SK-N-SH treated with all-trans-retinoic acid at 6 μM for 48 hours (cell line): Measurements from ENCODE around the gene ATCAY.
"Not testable (repeated sequence)": the region's sequence is repeated elsewhere in the genome, so short reads cannot be mapped to it uniquely, and the experiment has no call there.

Experiments
- ATAC-seq: fragments of 200-7000 bp; cut with Tn5 transposase; 3 replicates; pipeline ENCODE4 v1.9.1; 2020; ENCODE audit warnings: mild to moderate bottlenecking, moderate library complexity
- ARNTL ChIP-seq: fragments of 450-650 bp; formaldehyde crosslinking; IDR thresholded peaks from 2 replicates; pipeline ENCODE4 v1.5.0; 2020; ENCODE audit warnings: low read depth, mild to moderate bottlenecking, moderate library complexity, borderline replicate concordance
- BACH2 ChIP-seq: fragments of 250-450 bp; sonication (Bioruptor Pico); IDR thresholded peaks from 2 replicates; pipeline ENCODE4 v1.9.0; 2021; ENCODE audit warnings: mild to moderate bottlenecking, borderline replicate concordance
- CREB5 ChIP-seq: fragments of 250-450 bp; sonication (Bioruptor Pico); IDR thresholded peaks from 2 replicates; pipeline ENCODE4 v1.5.1; 2020; ENCODE audit warnings: low read depth, mild to moderate bottlenecking, moderate library complexity
- CSDC2 ChIP-seq: fragments of 250-450 bp; sonication (Bioruptor Pico); IDR thresholded peaks from 2 replicates; pipeline ENCODE4 v1.5.0; 2020; ENCODE audit warnings: mild to moderate bottlenecking, moderate library complexity
- ESRRG ChIP-seq: fragments of 250-450 bp; sonication (Bioruptor Pico); IDR thresholded peaks from 2 replicates; pipeline ENCODE4 v1.6.1; 2021; ENCODE audit warnings: mild to moderate bottlenecking
- ISL1 ChIP-seq: fragments of 250-450 bp; sonication (Bioruptor Pico); IDR thresholded peaks from 2 replicates; pipeline ENCODE4 v2.1.2; 2022; ENCODE audit warnings: mild to moderate bottlenecking, moderate library complexity
- OSR1 ChIP-seq: fragments of 250-450 bp; sonication (Bioruptor Pico); IDR thresholded peaks from 2 replicates; pipeline ENCODE4 v1.8.0; 2022; ENCODE audit warnings: moderate library complexity, mild to moderate bottlenecking, inconsistent platforms
- PPARA ChIP-seq: fragments of 250-450 bp; sonication (Bioruptor Pico); IDR thresholded peaks from 2 replicates; pipeline ENCODE4 v1.5.0; 2020; ENCODE audit warnings: mild to moderate bottlenecking, borderline replicate concordance
- RARB ChIP-seq: fragments of 250-450 bp; sonication (Bioruptor Pico); IDR thresholded peaks from 2 replicates; pipeline ENCODE4 v1.8.0; 2021; ENCODE audit warnings: mild to moderate bottlenecking, moderate library complexity
- SNAI2 ChIP-seq: fragments of 250-450 bp; sonication (Bioruptor Pico); IDR thresholded peaks from 2 replicates; pipeline ENCODE4 v1.5.0; 2020; ENCODE audit warnings: mild to moderate bottlenecking, moderate library complexity
- TOX ChIP-seq: fragments of 250-450 bp; sonication (Bioruptor Pico); IDR thresholded peaks from 2 replicates; pipeline ENCODE4 v1.8.0; 2021; ENCODE audit warnings: mild to moderate bottlenecking, moderate library complexity, borderline replicate concordance
- ZC3H10 ChIP-seq: fragments of 250-450 bp; sonication (Bioruptor Pico); IDR thresholded peaks from 2 replicates; pipeline ENCODE4 v1.5.1; 2021; ENCODE audit warnings: mild to moderate bottlenecking, moderate library complexity
- ZFP3 ChIP-seq: fragments of 250-450 bp; sonication (Bioruptor Pico); IDR thresholded peaks from 2 replicates; pipeline ENCODE4 v1.5.0; 2020; ENCODE audit warnings: mild to moderate bottlenecking, moderate library complexity
- ZFP30 ChIP-seq: fragments of 450-650 bp; formaldehyde crosslinking; IDR thresholded peaks from 2 replicates; pipeline ENCODE4 v1.5.0; 2022; ENCODE audit warnings: mild to moderate bottlenecking, moderate library complexity
- ZNF565 ChIP-seq: fragments of 450-650 bp; formaldehyde crosslinking; conservative IDR thresholded peaks from 2 replicates; pipeline ENCODE4 v1.5.0; 2020; ENCODE audit warnings: low read depth, mild to moderate bottlenecking, moderate library complexity
- ZNF70 ChIP-seq: fragments of 450-650 bp; formaldehyde crosslinking; IDR thresholded peaks from 2 replicates; pipeline ENCODE4 v1.5.0; 2020; ENCODE audit warnings: mild to moderate bottlenecking, moderate library complexity
- ZNF8 ChIP-seq: fragments of 450-650 bp; formaldehyde crosslinking; IDR thresholded peaks from 2 replicates; pipeline ENCODE4 v1.5.0; 2020; ENCODE audit warnings: mild to moderate bottlenecking, moderate library complexity
- TF ChIP-seq, protein P1 (sequence below): fragments of 250-450 bp; sonication (Bioruptor Pico); IDR thresholded peaks from 2 replicates; pipeline ENCODE4 v1.5.0; 2020; ENCODE audit warnings: mild to moderate bottlenecking, moderate library complexity
- TF ChIP-seq, protein P2 (sequence below): fragments of 250-450 bp; sonication (Bioruptor Pico); IDR thresholded peaks from 2 replicates; pipeline ENCODE4 v1.5.1; 2021; ENCODE audit warnings: mild to moderate bottlenecking, moderate library complexity
- TF ChIP-seq, protein P3 (sequence below): fragments of 250-450 bp; sonication (Bioruptor Pico); IDR thresholded peaks from 2 replicates; pipeline ENCODE4 v1.8.0; 2020; ENCODE audit warnings: mild to moderate bottlenecking, moderate library complexity, borderline replicate concordance

Gene ATCAY

GRCh38 chr19:3893509-3894179, 13.2 kb downstream of the ATCAY start (continued):
- TF ChIP-seq, protein P1, sequence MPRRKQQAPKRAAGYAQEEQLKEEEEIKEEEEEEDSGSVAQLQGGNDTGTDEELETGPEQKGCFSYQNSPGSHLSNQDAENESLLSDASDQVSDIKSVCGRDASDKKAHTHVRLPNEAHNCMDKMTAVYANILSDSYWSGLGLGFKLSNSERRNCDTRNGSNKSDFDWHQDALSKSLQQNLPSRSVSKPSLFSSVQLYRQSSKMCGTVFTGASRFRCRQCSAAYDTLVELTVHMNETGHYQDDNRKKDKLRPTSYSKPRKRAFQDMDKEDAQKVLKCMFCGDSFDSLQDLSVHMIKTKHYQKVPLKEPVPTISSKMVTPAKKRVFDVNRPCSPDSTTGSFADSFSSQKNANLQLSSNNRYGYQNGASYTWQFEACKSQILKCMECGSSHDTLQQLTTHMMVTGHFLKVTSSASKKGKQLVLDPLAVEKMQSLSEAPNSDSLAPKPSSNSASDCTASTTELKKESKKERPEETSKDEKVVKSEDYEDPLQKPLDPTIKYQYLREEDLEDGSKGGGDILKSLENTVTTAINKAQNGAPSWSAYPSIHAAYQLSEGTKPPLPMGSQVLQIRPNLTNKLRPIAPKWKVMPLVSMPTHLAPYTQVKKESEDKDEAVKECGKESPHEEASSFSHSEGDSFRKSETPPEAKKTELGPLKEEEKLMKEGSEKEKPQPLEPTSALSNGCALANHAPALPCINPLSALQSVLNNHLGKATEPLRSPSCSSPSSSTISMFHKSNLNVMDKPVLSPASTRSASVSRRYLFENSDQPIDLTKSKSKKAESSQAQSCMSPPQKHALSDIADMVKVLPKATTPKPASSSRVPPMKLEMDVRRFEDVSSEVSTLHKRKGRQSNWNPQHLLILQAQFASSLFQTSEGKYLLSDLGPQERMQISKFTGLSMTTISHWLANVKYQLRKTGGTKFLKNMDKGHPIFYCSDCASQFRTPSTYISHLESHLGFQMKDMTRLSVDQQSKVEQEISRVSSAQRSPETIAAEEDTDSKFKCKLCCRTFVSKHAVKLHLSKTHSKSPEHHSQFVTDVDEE (CRISPR knock-in tag), result no peak
- TF ChIP-seq ZNF70 (no peak), ZFP30 (CRISPR knock-in tag) (no peak), PPARA (no peak)

DNA sequence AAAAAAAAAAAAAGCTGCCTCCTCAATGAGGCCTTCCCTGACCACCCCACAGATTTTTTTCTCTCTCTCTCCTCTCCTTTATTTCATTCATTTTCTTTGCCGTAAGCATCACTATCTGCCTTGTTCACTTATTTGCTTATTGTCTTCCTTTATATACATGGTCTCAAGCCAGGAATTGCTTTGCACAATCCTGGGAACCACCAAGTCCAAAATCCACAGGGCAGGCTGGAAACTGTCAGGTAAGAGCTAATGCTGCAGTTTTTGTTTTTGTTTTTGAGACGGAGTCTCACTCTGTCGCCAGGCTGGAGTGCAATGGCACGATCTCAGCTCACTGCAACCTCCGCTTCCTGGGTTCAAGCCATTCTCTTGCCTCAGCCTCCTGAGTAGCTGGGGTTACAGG, 14.5 kb downstream of the ATCAY start:
- not testable (repeated sequence) for ATAC-seq

- no peak for ATAC-seq
- TF ChIP-seq, protein P2, sequence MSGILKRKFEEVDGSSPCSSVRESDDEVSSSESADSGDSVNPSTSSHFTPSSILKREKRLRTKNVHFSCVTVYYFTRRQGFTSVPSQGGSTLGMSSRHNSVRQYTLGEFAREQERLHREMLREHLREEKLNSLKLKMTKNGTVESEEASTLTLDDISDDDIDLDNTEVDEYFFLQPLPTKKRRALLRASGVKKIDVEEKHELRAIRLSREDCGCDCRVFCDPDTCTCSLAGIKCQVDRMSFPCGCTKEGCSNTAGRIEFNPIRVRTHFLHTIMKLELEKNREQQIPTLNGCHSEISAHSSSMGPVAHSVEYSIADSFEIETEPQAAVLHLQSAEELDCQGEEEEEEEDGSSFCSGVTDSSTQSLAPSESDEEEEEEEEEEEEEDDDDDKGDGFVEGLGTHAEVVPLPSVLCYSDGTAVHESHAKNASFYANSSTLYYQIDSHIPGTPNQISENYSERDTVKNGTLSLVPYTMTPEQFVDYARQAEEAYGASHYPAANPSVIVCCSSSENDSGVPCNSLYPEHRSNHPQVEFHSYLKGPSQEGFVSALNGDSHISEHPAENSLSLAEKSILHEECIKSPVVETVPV (CRISPR knock-in tag), result no peak
- TF ChIP-seq CSDC2 (CRISPR knock-in tag) (no peak), ZNF8 (CRISPR knock-in tag) (no peak), TOX (no peak), RARB (CRISPR knock-in tag) (no peak), SNAI2 (CRISPR knock-in tag) (no peak), ZNF70 (no peak), ZNF565 (CRISPR knock-in tag) (no peak), ESRRG (CRISPR knock-in tag) (no peak), CREB5 (CRISPR knock-in tag) (no peak), ZFP3 (CRISPR knock-in tag) (no peak), BACH2 (no peak), ISL1 (no peak), ARNTL (CRISPR knock-in tag) (no peak), ZC3H10 (no peak), PPARA (no peak), OSR1 (CRISPR knock-in tag) (no peak)
- TF ChIP-seq, protein P3, sequence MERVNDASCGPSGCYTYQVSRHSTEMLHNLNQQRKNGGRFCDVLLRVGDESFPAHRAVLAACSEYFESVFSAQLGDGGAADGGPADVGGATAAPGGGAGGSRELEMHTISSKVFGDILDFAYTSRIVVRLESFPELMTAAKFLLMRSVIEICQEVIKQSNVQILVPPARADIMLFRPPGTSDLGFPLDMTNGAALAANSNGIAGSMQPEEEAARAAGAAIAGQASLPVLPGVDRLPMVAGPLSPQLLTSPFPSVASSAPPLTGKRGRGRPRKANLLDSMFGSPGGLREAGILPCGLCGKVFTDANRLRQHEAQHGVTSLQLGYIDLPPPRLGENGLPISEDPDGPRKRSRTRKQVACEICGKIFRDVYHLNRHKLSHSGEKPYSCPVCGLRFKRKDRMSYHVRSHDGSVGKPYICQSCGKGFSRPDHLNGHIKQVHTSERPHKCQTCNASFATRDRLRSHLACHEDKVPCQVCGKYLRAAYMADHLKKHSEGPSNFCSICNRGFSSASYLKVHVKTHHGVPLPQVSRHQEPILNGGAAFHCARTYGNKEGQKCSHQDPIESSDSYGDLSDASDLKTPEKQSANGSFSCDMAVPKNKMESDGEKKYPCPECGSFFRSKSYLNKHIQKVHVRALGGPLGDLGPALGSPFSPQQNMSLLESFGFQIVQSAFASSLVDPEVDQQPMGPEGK (CRISPR knock-in tag), result no peak
- TF ChIP-seq, protein P1 (CRISPR knock-in tag), result no peak
- TF ChIP-seq, all 23 proteins: peak for 0
Measured at GRCh38 chr19:3895788-3896187, 15.3 kb downstream of the ATCAY start.
